Tibial nerve (tissue), 3 donors: Measurements from ENCODE around the gene SPRED3.

Experiments
- CTCF ChIP-seq, 5 experiments: fragments of 200-600 bp in 3 of 5; fragments of 450-650 bp in 2 of 5; sonication (generic) in 3 of 5; IDR thresholded peaks; one replicate each; pipeline ENCODE4 v1.5.1; 2016 to 2019; ENCODE audit warnings: antibody characterized with exemption in 5 of 5, mild to moderate bottlenecking in 3 of 5, moderate library complexity in 2 of 5
- POLR2A ChIP-seq, 2 donors: fragments of 450-650 bp; IDR thresholded peaks; one replicate each; pipeline ENCODE4 v1.6.1; 2017; ENCODE audit warnings: antibody characterized with exemption in 2 of 2, mild to moderate bottlenecking in 2 of 2, moderate library complexity in 2 of 2

- TF ChIP-seq CTCF (IDR thresholded peaks at IDR 0.05), result no peak
- no peak for TF ChIP-seq POLR2A (IDR thresholded peaks at IDR 0.05)
Observed at GRCh38 chr19:38392707-38393308, 4.3 kb downstream of the SPRED3 start.
